Measurements from ENCODE around the gene KIF3B.
"Not testable (repeated sequence)": the region's sequence is repeated elsewhere in the genome, so short reads cannot be mapped to it uniquely, and the experiment has no call there.

Gene KIF3B

GRCh38 chr20:32330555-32330897, 53.1 kb downstream of the KIF3B start:
- DNase-seq (ENCODE audit: low read depth) = no peak

- DNase-seq (ENCODE audit: low read depth) = no peak
These were observed 55.2 kb downstream of the KIF3B start for GRCh38 chr20:32332614-32333013.

GRCh38 chr20:32333181-32333987, 55.9 kb downstream of the KIF3B start:
- peak; percentile 29 for DNase-seq (ENCODE audit: low read depth)

- DNase-seq (ENCODE audit: low read depth) = peak; percentile 31
These were observed 56.8 kb downstream of the KIF3B start for GRCh38 chr20:32333988-32334885.

GRCh38 chr20:32336918-32337347, 59.5 kb downstream of the KIF3B start:
- no peak for DNase-seq (ENCODE audit: low read depth)

GRCh38 chr20:32337937-32338661, 60.6 kb downstream of the KIF3B start:
- DNase-seq (ENCODE audit: low read depth) = no peak

GRCh38 chr20:32338665-32339064, 61.2 kb downstream of the KIF3B start:
- DNase-seq (ENCODE audit: low read depth) = no peak

- no peak for DNase-seq (ENCODE audit: low read depth)
These were observed 61.7 kb downstream of the KIF3B start for GRCh38 chr20:32339116-32339515.

GRCh38 chr20:32341053-32341452, 63.6 kb downstream of the KIF3B start:
- DNase-seq (ENCODE audit: low read depth) = not testable (repeated sequence)

GRCh38 chr20:32343439-32343838, 66.0 kb downstream of the KIF3B start:
- no peak for DNase-seq (ENCODE audit: low read depth)

- no peak for DNase-seq (ENCODE audit: low read depth)
These were observed 67.5 kb downstream of the KIF3B start for GRCh38 chr20:32344835-32345506.

GRCh38 chr20:32348207-32348606, 70.8 kb downstream of the KIF3B start:
- DNase-seq (ENCODE audit: low read depth) = no peak

- no peak for DNase-seq (ENCODE audit: low read depth)
These were observed 73.0 kb downstream of the KIF3B start for GRCh38 chr20:32350421-32350820.

- DNase-seq (ENCODE audit: low read depth) = no peak
These were observed 74.8 kb downstream of the KIF3B start for GRCh38 chr20:32352121-32352720.

- DNase-seq (ENCODE audit: low read depth) = no peak
These were observed 76.5 kb downstream of the KIF3B start for GRCh38 chr20:32353848-32354496.

GRCh38 chr20:32354592-32355416, 77.4 kb downstream of the KIF3B start:
- DNase-seq (ENCODE audit: low read depth) = no peak

GRCh38 chr20:32355417-32355841, 78.0 kb downstream of the KIF3B start:
- DNase-seq (ENCODE audit: low read depth) = no peak

GRCh38 chr20:32355907-32356621, 78.6 kb downstream of the KIF3B start:
- not testable (repeated sequence) for DNase-seq (ENCODE audit: low read depth)

Data from stimulated activated CD8-positive, alpha-beta memory T cell treated with anti-CD3 and anti-CD28 coated beads, Interleukin-4, amount 100 ng/mL, for 24 hours (primary cell).